DMS153 treated with DMSO at 0.1 percent for 48 hours (cell line): ENCODE data around the gene KCNT1.
A peak's percentile ranks its signal among the peaks of the same experiment; 100 is the strongest.

Experiments used
- DNase-seq: peaks from one replicate; lab custom pipeline; 2025; ENCODE audit not compliant: unreplicated experiment; lab: John Stamatoyannopoulos, UW

Gene KCNT1

DNA sequence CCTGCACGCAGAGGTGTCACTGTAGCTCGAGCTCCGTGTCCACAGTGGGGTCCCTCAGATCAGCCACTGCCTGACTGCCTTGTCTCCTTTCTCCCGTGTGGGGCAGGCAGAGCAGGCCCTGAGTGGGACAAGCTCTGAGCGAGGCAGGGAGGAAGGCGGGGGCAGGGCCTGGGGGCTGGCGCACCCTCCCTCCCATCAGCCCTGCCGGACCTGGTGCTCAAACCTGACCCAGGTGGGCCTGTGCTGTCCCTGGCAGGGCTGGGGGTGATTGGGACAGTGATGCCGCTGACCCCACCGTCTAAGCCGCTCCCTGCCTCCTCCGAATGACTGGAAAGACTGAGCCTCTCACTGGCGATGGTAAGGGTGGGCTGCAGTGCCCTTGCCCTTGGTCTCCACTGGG is 60.9 kb downstream of the KCNT1 start:
- DNase-seq, result no peak

DNA sequence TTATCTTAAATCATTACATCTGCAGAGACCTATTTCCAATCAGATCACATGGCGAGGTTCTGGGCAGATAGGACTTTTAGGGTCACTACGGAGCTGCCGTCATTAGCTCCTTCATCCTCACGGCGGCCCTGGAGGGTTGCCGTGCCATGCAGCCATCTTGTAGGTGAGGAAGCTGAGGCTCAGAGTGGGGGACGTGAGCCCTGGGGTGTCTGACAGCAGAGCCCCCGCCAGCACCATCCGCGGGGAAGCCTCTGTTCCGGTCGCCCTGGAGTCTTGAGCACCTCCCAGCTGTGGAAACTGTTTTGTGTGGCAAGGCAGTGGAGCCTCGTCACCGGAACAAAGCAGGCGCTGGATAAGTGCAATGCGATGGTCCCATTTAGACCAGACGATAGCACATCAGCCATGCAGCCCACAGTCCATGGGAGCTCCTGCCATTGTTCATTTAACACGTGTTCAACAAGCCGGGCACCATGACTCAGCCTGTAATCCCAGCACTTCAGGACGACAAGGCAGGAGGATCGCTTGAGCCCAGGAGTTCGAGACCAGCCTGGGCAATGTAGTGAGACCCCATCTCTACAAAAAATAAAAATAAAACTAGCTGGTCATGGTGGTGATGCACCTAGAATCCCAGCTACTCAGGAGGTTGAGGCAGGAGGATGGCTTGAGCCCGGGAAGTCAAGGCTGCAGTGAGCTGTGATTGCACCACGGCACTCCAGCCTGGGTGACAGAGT is 61.9 kb downstream of the KCNT1 start:
- DNase-seq, result no peak

DNA sequence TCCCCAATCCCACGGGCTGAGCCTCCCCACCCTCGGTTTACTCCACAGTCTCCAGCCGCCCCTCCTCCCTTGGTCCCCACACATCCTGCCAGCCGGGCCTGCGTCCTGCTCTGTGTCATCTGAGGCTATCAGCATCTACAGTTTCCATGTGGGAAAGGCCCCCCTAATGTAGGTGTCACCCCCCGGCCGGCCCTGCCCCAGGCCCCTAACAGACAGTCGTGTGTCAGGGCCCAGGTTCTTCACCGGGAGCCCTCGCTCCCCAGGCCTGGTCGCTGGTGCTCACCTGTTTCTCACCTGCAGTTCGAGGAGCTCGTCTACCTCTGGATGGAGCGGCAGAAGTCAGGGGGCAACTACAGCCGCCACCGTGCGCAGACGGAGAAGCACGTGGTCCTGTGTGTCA is 62.7 kb downstream of the KCNT1 start:
- DNase-seq, result no peak

DNA sequence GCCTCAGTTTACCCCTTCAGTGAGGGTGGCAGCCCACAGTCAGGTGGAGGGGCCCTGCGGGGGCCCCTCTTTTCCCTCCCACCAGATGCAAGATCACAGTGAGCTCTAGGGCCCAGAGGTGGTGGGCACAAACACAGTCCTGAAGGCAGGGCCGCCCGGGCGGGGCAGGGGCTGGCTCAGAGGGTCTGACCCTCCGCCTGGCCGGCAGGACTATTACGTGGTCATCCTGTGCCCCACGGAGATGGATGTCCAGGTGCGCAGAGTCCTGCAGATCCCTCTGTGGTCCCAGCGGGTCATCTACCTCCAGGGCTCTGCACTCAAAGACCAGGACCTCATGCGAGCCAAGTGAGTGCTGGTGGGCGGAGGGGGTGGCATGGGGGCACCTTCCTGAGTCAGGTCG is 63.4 kb downstream of the KCNT1 start:
- no peak for DNase-seq

DNA sequence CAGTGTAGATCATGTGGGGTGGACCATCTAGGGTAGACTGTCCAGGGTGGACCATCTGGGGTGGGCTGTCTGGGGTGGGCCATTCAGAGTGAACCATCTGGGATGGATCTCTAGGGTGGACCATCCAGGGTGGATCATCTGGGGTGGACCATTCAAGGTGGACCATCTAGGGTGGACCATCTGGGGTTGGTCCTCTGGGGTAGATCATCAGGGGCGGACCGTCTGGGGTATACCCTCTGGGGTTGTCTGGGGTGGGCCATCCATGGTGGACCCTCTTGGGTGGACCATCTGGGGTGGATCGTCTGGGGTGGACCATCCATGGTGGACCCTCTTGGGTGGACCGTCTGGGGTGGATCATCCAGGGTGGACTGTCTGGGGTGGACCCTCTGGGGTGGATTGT is 64.3 kb downstream of the KCNT1 start:
- no peak for DNase-seq

DNA sequence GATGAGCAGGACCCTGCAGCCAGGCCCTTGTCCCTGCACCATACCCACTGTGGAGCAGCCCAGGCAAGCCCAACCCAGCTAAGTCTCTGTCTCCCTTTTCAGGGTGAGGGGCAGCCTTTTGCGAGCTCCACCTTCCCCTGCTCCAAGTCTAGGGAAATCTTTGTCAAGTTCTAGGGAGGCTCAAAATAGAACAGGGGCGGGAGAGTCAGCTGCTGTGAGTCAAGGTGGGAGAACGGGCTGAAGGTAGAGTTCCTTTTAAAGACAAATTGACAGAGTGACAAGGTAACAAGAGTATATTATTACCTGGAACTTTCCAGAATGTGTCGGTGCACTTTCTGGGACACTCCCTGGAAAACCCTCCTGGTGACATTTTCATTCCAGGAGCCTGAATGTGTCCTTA is 64.7 kb downstream of the KCNT1 start:
- no peak for DNase-seq

DNA sequence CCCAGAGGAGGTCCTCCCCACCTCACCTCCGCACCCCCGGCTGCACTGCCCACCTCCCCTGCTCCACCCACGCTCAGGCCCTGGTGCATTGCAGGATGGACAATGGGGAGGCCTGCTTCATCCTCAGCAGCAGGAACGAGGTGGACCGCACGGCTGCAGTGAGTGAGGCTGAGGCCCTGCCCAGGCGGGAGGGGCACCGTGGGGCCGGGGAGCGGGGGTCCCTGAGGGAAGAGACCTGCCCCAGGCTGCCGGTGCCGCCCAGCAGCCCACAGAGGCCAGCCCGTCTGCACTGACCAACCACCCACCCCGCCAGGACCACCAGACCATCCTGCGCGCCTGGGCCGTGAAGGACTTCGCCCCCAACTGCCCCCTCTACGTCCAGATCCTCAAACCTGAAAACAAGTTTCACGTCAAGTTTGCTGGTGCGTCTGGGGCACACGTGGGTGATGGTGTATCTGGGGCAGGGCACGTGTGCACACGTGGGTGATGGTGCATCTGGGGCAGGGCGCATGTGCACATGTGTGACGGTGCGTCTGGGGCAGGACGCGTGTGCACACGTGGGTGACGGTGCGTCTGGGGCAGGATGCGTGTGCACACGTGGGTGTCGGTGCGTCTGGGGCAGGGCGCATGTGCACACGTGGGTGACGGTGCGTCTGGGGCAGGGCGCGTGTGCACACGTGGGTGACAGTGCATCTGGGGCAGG is 66.7 kb downstream of the KCNT1 start:
- DNase-seq, result no peak

DNA sequence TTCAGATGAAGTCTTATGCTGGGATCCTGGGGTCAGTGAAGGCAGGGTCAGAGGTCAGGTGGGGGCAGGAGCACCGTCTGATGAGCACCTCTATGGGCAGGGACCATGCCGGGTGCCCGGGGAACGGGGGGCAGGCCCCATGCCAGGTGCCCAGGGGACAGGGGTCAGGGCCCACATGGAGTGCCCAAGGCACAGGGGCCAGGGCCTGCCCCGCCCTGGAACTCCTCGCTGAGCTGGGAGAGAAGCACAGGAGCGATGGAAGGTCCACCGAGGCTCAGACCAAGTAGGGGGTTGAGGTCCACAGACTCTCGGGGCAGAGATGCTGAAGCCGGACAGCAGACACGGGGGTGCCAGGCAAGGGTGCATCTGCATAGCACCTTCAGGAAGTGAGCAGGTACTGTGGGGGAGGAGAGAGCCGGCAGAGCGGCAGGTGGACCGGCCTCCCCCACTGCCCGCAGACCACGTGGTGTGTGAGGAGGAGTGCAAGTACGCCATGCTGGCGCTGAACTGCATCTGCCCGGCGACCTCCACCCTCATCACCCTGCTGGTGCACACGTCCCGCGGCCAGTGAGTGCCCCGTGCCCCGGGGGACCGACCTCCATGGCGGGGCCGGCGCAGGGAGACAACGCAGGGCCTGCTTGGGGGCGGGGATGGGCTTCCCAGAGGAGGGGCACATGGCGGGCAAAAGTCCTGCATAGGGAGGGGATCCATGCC is 67.7 kb downstream of the KCNT1 start:
- peak; percentile 16 for DNase-seq

DNA sequence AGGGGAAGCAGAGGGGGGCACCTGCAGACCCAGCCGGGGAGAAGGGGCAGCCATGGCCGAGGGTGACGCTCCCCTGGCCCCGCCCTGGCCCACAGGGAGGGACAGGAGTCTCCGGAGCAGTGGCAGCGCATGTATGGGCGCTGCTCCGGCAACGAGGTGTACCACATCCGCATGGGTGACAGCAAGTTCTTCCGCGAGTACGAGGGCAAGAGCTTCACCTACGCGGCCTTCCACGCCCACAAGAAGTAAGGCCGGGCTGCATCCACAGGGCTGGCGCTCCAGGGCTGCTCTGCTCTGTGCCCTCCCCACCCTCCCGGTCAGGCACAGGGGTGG is 68.2 kb downstream of the KCNT1 start:
- DNase-seq, result no peak

DNA sequence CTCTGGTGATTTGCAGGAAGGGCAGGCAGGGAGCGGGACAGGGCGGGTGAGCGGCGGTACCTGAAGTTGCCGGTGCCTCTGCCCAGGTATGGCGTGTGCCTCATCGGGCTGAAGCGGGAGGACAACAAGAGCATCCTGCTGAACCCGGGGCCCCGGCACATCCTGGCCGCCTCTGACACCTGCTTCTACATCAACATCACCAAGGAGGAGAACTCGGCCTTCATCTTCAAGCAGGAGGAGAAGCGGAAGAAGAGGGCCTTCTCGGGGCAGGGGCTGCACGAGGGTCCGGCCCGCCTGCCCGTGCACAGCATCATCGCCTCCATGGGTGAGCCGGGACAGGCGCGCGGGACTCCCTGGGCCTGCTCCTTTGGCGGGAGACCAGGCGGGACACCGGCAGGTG is 68.8 kb downstream of the KCNT1 start:
- DNase-seq, result no peak

DNA sequence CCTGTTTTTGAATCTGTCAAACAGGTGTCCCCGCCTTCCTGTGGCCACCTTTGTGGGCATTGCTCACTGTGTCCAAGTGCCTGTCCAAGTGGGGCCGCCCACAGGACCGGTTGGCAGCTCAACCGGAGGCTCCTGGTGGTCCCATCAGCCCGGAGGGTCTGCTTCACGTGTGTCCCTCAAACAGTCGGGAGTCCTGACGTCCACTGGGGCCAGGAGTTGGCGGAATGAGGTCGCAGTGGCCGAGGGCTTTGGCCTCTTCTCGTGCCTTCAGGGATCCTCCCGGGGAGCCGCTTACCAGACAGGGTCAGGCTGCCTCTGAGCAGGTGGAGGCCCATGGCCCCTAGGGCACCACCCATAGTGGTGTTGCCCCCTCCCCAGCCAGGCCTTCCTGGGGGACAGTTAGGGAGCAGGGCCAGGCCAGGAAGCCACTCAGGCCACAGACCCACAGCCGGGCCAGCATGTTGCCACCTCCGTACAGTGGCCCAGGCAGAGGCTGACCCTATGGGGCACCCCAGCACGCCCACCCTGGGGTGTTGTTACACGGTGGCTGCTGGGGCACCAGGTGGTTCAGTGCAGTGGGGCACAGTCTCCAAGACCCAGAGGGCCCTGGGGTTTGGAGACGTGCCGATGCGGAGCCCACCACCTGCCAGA is 69.5 kb downstream of the KCNT1 start:
- no peak for DNase-seq

DNA sequence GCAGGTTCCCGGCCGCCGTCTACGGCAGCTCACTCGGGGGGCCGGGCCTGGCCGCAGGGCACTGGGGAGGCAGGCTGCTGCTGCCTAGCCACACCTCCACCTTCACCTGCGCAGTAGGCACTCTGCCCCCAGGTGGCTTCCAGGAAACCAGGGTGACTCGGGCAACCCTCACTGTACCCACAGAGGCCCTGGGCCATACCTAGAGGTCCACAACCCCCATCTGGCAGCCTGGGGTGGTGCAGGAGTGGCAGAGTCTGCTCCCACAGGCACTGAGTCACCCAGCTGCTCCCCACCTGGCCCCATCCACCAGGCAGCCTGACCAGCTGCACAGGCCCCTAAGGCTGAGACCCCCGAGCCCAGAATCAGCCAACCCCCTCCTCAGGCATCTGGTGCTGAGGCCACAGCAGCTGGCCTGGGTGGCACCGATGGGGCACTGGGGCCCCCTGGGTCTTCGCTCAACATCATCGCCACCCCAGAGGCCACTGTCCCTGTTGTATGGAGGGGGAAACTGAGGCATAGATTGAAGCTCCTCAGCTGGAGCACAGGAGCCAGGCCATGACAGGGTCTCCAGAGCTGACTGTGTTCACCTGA is 70.2 kb downstream of the KCNT1 start:
- no peak for DNase-seq

DNA sequence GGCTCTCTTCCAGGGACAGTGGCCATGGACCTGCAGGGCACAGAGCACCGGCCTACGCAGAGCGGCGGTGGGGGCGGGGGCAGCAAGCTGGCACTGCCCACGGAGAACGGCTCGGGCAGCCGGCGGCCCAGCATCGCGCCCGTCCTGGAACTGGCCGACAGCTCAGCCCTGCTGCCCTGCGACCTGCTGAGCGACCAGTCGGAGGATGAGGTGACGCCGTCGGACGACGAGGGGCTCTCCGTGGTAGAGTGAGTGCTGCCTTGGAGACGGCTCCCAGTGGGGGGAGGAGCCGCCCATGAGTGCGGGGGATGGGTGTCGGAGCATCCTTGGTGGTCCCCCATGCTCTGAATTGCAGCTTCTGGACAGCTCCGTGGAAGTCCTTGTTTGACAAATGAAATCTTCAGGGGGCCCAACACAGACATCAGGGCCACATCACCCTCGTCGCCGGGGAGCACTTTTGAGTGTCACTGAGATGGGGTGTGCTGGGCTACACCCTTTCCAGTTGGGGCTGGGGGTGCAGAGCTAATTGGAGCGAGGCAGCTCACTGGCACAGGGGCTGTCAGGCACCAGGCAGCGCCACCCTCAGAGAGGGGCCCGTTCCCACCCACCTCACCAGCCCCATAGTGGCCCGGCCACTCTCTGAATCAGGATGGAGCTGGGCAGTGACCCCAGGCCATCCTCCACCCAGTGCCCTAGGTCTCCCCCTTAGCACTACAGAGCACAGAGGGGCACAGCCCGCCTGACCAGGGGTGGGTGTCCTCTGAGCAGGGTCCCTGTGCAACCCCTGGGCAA is 70.9 kb downstream of the KCNT1 start:
- no peak for DNase-seq

DNA sequence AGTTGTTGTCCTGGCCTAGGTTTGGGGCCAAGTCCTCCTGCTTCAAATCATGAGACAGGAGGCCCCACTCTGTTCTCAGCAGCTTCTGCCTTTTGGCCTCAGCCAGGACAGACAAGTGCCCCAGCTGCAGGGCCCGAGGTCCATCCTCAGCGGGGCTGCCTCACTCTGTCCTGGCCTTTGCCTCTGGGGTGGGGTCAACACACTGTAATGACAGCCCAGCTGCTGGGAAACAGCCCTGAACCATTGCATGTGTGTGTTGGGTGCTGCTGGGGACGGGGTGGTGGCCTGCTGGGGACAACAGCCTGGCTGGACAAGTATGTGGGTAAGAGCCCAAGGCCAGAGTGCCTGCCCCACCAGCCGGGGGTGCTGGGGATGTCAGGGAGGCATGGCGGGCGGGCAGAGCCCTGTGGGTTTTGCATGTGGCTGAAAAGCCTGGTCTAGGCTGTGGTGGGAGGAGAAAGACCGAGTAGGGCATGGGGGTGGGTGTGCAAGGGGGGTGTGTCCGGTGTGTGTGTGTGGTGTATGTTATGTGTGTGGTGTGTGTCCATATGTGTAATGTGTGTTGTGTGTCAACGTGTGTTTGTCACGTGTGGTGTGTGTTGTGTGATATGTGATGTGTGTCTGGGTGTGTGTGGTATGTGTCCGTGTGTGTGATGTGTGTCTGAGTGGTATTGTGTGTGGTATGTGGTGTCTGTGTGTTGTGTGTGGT is 71.7 kb downstream of the KCNT1 start:
- DNase-seq, result no peak

DNA sequence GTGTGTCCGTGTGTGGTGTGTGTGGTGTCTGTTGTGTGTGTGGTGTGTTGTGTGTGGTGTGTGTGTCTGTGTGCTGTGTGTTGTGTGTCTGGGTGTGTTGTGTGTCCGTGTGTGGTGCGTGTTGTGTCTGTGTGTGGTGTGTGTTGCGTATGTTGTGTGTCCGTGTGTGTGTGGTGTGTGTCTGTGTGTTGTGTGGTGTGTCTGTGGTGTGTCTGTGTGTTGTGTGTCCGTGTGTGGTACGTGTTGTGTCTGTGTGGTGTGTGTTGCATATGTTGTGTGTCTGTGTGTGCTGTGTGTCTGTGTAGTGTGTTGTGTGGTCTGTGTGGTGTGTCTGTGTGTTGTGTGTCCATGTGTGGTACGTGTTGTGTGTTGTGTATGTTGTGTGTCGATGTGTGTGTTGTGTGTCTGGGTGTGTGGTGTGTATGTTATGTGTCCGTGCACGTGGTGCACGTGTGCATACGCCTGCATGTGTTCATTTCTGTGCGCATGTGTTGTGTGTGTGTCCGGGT is 72.3 kb downstream of the KCNT1 start:
- no peak for DNase-seq

DNA sequence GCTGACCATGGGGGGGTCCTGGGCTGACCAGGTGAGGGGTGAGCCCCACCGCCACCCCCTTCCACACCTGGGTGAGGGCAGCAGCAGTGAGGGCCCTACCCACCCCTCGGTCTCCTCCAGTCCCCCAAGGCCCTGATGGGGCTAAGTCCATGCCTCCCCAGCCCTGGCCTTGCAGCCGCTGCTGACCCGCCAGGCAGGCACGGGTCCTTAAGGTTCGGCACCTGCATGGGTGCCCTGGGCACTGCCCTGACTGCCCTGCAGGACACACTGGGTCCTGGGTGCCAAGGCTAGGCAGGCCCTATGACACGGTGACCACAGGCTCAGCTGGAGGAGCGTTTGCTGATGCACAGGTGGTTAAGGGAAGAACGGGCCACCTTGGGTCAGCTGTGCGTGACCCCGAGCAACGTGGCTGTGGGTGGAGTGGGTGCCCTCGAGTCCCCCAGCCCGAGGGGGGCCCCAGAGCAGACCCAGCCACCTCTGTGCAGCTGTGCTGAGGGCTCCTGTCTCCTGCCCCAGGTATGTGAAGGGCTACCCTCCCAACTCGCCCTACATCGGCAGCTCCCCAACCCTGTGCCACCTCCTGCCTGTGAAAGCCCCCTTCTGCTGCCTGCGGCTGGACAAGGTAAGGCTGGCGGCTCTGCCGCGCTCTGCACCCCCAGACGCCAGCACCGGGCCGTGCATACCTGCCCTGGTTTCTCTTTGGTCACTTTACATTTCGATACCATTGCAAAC is 73.0 kb downstream of the KCNT1 start:
- DNase-seq, result no peak

DNA sequence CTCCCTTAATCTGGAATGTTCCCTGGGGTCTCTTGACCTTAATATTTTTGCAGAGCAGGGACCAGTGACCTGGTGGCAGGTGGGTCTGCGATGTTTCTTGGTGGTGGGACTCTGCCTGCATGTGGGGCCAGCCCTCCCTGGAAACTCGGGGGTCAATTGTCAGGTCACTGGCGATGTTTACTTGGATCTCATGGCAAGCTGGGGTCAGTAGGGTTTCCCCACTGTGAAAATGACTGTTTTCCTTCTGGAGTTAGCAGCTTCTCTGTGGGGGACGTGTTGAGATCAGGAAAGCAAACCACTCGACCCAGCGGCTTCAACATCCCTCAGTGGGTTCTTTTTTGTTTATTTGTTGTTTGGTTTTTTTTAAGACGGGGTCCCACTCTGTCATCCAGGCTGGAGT is 73.9 kb downstream of the KCNT1 start:
- DNase-seq, result no peak

DNA sequence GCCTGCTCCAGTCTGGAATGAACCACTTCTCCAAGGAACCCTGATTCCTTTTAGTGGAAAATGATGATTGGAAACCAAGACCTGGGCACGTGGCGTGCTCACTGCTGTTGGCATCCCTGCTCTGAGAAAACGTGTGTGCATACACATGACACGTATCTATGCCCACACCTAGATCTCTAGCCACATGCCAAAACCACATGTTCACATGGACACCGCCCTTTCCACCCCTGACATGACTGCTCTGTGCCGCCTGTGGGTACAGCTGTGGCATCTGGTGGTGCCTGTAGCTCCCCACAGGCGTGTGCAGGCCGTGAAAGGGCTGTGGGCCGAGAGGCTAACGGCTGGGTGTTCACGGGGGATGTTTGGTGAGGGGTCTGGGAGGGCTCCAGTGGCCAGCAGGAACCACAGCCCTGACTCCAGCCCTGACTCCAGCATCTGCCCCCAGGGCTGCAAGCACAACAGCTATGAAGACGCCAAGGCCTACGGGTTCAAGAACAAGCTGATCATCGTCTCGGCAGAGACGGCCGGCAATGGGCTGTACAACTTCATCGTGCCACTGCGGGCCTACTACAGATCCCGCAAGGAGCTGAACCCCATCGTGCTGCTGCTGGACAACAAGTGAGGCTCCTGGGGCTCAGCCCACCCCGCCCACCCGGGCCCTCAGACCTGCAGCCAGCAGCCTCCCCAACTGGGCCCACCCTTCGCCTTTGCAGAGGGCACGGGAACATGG is 75.1 kb downstream of the KCNT1 start:
- no peak for DNase-seq
